ENCODE results near the gene POLR3A. TPM values are rescaled to one million over a fixed set of nuclear protein-coding genes. Genes with fewer than 3 reads are reported as not detected.
"Not testable (repeated sequence)": the region's sequence is repeated elsewhere in the genome, so short reads cannot be mapped to it uniquely, and the experiment has no call there.

The POLR3A gene
- total RNA-seq (2014; rRNA removed; shearing (Covaris generic)) = 8.3 and 15.0 TPM in 2 replicates

DNA sequence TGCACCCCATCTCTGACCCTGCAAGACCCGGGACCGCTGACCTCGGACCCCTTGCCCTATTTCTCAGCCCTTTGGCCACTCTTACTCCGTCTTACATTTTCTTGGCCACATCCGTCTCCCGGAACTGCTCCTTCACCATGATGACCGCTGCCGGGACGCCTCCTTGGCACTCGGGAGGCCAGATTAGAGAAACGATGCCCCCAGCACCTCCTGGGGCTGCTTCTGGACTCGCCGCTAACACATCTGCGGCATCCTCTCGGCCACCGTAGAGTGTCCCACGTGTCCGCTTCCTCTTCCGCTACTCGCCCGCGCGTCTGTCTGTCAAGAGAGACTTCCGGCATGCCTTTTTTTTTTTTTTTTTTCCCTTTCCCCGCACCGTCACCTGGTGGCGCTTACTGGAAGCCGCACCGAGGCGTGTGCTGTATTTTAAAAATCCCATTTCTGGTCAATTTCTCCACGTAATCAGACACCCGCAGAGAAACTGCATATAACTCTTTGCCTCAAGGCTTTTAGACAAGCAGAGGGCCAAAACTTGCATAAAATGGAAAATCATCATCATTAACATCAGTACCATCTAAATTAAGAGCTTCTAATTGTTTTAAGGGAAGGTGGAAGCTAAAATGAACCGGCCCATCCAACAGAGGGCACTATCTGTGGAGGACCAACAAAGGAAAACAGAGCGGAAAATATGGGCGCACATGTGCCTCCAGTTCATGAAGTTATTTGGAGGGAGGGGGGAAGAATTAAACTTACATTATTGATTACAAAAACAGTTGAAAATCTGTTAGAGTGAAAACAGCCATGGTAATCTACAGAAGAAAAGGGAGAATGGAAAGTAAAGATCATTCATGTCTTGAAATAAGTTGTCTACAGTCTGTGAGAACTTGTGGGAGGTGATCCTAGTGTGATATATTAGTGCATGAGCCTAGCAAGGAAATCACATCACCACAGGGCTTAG lies at the start of gene POLR3A:
POLR3A (minus strand) TSS at position 247 of the 958 bp plus-strand sequence; CDS start at position 139, 108 bp downstream.
- peak; percentile 95 for DNase-seq (ENCODE audit: low read depth)

DNA sequence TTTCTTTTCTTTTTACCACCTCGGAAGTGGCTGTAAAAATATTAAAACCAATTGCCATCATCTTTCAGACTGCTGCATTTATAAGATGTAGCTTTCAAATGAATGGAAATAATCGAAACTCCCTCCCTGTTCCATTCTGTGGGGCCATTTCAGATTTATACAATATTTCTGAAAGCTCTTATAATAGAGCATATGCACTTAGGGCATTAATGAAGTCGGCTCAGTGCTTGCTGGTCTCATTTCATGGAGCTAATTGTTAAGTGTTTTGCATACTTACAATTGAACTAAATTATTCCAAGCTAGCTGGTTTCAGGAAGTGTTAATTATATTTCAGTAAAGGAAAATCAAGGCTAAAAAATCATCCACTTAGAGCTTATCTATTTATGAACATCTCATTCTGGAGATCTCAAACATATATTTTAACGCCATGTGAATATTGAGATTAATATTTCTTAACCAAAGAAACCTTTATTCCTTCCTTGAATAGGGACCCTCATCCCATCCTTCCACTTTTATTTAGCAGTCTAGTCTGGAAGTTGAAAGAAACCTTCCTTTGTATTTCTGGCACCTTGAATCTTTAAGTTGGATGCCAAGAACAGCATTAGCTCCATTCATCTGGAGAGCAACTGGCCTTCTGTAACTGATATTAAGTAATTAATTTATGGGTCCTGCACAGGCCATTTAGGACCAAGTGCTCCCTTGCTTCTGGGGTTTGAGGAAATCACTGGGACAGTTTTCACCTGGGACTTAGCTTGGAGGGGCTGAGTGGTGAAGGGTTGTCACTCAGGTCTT lies 49.4 kb upstream of the POLR3A start:
- no peak for DNase-seq (ENCODE audit: low read depth)

DNA sequence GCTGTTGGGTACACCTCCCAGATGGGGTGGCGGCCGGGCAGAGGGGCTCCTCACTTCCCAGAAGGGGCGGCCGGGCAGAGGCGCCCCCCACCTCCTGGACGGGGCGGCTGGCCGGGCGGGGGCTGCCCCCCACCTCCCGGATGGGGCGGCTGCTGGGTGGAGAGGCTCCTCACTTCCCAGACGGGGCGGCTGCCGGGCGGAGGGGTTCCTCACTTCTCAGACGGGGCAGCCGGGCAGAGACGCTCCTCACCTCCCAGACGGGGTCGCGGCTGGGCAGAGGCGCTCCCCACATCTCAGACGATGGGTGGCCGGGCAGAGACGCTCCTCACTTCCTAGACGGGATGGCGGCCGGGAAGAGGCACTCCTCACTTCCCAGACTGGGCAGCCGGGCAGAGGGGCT lies 46.5 kb upstream of the POLR3A start:
- not testable (repeated sequence) for DNase-seq (ENCODE audit: low read depth)

DNA sequence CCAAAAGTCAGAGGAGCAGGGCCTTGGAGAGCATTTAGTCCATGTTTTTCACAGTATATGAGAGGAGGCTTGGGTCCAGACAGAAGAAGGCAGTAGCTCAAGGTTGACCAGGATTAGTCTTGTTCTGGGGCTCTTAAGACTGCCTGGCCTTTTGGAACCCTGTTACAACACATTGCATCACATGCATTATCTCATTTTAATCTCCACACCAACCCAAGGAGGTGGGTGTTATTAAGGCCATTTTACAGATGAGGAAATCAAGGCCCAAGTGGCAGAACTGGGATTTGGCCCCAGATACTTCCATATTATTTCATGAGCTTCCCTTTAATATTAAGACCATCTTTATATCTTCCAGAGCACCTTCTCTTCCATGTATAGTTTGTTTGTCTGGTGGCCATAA lies 43.2 kb upstream of the POLR3A start:
- DNase-seq (ENCODE audit: low read depth) = no peak

DNA sequence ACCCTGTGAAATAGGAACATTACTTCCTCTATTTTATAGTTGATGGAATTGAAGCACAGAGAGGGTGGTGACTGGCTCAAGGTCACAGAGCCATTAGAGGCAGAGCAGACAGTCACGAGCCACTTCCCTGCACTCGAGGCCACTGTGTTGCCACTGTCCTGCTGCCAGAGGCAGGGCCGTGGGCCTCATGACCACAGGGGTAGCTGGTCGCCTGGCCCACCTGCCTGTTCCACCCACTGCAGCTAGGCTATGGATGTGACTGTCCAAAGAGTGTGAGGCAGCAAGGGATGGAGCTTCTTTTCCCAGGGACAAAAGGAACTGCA lies 42.5 kb upstream of the POLR3A start:
- DNase-seq (ENCODE audit: low read depth) = no peak

DNA sequence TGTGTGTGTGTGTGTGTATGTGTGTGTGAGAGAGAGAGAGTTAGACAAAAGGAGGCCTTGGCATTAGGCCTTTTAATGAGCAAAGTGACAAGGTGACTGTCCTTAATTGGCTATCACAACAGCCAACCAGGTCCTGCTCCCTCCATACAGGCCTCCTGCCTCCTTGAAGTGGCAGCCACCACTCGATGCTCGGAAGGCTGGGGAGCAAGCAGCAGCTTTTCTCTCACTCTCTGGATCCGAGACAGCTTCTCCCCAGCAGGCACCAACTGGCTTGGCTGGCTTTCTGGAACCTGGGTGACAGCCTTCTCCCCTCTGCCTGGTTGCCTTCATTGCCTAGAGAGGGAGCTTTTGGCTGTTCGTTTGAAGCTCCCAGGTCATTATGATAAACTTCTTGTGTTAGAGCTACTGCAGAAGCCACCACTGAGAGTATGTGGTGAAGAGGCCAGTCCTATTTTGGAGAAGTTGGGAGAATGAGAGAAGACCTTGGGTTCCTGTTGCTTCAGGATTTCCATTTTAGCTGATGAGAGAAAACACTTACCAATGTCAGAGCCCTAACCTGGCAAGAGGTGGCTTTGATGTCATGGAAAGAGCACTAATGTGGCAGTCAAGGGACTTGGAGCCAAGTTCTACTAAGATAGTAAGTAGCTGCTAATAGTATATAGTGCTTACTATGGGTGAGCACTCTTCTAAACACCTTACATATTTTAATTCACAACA lies 42.0 kb upstream of the POLR3A start:
- DNase-seq (ENCODE audit: low read depth) = no peak

DNA sequence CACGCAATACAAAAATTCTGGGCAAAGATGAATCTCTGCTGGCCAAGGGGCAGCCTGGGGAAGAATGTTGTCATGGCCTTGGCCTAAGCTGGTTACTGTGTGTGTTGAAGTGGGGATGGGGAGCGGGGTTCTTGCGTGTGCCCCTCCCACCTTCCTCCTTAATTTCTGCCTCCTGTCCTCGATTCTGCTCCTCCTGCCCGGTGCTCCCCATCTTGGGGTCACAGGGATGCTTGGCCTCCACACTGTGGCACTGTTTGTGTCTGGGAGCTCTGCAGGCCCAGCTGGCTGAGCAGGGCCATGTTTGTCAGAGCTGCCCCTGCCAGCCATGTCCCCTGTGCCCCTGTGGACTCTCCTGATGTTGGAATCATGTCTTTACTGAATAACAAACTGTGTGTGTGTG lies 41.4 kb upstream of the POLR3A start:
- DNase-seq (ENCODE audit: low read depth) = no peak

DNA sequence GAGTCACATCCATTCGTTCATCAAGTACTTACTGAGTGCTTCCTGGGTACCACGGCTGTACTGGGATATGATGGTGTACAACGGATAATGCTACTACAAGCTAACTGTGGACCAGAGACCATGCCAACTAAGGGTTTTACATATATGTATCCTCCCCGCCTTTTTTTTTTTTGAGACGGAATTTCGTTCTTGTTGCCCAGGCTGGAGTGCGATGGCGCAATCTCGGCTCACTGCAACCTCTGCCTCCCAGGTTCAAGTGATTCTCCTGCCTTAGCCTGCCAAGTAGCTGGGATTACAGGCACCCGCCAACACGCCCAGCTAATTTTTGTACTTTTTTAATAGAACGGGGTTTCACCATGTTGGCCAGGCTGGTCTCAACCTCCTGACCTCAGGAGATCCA lies 40.7 kb upstream of the POLR3A start:
- not testable (repeated sequence) for DNase-seq (ENCODE audit: low read depth)

DNA sequence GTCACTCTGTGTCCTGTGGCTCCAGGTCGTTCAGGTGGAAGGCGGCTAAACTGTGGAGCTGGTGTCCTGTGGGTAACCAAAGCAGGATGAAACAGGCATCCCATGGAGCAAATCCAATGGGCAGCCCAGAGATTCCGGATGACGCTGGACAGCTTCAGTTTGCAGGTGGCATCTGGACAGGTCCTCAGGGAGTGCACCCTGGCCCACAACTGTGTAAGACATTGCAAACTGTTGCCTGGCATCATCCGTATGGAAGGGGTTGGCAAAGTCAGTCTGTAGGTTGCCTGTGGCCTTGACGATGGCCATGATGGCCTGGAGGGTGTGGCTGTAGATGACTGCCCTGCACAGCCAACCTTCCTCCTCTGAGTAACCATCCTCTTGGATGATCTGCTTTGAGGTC lies 39.8 kb upstream of the POLR3A start:
- no peak for DNase-seq (ENCODE audit: low read depth)

DNA sequence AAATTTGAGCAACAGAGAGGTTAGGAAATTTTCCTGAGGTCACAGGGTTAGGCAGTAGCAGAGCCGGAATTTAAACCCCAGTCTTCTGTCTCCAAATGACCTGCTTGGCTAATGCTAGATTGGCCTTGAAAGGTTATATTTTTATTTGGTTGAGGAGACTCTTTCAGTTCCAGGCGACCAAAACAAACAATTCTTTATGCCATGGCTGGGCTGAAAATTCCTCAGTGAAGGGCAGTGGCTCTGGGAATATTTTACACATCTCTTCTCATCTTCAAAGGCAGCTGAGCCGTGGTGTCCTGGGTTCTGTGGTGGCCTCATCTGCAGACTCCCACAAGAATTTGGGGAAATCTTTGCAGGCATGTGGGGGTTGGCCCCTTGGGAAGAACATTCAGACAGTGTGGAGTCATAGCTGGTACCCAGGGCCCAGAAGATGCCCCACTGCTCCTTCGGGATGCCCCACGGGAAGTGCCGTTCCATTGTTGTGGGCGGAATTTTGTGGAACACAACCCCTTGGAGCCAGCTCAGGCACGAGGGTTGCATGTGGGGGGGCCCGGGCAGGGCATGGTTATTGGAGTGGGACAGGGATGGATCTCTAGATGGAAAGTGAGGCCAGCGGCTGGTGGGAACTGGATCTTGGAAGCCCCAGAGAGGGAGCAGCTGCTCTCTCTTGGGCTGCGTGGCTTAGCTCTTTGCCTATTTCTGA lies 37.6 kb upstream of the POLR3A start:
- DNase-seq (ENCODE audit: low read depth) = no peak

DNA sequence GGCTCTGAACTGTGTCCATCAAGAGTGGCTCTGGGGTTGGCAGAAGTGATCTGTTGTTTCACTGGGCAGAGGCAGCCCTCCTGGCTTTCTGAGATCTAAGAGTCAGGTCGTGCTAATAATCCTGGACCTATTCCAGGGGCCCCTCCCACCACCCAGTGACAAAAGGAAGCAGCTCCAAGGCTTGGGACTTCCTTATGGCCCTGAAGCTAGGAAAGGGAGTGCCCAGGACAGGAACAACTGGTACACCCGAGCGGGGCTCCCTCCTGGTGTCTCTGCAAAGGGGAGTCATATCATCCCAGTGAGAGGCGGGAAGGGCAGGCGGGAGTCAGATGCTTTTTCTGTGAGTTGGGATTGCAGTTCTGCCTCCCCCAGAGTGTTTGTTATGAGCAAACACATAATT lies 36.7 kb upstream of the POLR3A start:
- DNase-seq (ENCODE audit: low read depth) = no peak

DNA sequence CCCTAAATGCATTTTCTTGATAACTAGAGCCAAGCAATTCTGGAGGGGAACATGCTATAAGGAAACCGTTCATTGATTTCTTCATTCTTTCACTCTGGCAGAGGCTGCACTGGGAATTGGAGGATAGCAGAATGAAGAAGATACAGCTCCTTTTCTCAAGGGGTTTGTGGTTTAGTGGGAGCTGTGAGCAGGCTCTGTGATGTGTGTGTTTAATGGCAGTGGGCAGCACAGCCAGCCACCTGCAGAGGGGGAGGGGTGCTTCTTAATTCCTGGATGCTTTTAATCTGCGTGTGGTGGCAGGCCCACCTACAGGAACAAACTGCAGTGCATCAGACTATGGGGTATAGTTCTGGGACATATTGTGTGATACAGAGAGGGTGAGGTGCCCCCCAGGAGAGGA lies 36.3 kb upstream of the POLR3A start:
- no peak for DNase-seq (ENCODE audit: low read depth)

DNA sequence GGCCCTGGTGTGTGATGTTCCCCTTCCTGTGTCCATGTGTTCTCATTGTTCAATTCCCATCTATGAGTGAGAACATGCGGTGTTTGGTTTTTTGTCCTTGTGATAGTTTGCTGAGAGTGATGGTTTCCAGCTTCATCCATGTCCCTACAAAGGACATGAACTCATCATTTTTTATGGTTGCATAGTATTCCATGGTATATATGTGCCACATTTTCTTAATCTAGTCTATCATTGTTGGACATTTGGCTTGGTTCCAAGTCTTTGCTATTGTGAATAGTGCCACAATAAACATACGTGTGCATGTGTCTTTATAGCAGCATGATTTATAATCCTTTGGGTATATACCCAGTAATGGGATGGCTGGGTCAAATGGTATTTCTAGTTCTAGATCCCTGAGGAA lies 35.6 kb upstream of the POLR3A start:
- not testable (repeated sequence) for DNase-seq (ENCODE audit: low read depth)

DNA sequence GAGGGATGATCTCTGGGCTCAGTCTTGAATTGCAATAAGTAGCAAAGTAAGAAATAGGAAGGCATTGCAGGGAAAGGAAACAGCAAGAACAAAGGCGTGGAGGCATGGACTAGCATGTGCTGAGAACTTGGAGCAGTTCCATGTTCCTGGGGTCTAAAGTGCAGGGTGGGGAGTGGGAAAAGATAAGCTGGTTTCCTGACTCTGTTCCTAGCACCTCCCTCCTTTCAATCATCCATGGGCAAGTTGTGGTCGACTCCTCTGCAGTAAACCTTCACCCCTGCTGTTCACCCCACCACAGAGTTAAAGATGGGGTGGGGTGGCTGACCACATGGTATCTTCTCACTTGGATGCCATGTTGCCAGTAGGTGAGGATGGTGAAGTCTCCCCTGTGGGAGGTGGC lies 33.9 kb upstream of the POLR3A start:
- DNase-seq (ENCODE audit: low read depth) = no peak

DNA sequence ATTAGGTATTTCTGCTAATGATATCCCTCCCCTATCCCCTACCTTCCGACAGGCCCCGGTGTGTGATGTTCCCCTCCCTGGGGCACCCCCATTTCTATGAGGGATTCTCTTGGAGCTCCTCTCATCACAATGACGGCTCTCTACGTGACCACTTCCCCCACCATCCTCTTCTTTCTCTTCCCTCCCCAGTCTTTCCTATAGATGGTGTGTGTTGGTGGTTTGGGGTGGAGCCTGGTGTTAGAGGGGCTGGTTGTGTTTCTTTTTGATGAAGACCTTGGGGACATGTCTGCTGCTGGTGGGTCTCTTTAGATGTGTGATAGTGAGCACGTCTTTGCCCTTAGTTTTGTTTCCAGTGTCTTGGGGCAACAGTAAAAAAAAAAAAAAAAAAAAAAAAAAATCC lies 33.0 kb upstream of the POLR3A start:
- DNase-seq (ENCODE audit: low read depth) = no peak

DNA sequence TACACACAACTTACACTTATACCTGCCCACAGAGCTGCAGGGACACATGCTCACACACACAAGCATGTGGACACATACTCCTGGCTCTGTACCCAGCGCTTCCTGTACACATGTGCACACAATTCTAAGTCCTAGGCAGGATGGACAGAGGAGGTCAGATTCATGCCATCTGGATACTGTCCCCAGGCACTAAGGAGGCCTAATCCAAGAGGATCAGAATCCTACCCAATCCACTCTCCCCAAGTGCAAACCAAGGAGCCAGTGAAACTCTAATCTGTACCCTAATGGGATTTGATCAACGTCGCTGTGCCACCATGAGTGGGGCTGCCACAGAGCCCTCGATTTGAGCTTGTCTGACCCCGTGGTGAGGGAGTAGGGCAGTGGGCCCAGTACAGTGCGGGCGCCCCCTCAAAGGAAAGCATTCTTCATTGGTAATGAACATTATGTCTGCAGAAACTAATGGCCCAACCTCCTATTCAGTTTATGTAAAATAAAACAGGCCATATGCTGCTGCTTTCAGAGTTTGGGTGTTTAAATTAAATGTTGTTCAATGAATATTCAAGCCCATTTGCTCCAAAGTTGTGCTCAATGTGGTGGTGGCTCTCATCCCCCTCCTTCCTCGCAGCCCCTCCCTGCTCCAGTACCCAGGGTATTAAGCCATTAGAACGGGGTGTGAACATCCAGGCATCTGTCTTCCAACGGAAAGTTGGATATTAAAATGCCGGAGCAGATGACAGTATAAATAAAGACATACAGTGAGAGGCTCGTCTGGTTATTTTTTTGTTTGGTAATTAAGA lies 30.8 kb upstream of the POLR3A start:
- DNase-seq (ENCODE audit: low read depth) = no peak

DNA sequence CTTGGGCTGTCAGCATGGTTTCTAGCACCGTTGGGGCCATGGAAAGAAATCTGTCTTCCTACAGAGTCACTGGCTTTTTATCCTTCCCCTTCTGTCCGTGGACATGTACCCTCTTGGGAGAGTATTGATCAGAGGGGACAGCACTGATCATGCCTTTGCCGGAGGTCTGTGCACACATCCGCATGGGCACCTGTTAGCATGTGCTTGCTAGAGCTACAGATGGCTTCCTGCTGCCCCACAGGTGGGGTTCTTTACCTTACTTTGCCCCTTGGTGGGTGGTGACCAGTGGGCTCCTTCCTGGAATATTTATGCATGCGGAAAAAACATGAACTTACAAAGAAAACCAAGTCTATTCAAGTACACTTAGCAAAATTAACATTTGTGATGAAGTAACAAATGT lies 29.2 kb upstream of the POLR3A start:
- no peak for DNase-seq (ENCODE audit: low read depth)

DNA sequence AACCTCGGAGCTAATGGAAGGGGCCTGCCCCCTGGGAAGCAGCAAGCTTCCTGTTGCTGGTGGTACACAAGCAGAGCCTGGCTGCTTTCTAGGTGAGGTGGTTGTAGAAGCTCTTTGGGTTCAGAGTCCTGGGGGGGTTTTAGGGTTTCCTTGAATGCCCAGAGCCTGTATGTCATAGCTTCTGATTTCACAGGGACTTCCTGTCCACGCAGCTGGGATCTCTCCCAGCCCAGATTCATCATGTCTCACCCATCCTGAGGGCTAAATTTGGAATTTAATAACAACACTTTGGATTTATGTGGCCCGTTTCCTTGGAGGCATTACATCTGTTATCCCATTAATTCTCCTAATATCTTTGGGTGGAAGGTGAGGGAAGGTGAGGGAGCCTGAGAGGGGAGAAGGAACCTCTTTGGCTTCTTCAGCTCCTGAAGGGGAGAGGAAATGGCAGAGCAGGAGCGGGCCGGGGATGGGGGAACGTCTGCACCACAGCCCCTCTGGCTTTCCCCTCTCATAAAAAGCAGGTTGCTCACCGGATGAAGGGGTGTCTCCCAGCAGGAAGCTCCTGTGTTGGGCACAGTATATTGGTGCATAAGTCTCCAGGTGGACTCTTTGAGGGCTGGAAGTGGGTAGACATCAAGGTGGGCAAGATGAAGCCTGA lies 24.0 kb upstream of the POLR3A start:
- peak; percentile 65 for DNase-seq (ENCODE audit: low read depth)

DNA sequence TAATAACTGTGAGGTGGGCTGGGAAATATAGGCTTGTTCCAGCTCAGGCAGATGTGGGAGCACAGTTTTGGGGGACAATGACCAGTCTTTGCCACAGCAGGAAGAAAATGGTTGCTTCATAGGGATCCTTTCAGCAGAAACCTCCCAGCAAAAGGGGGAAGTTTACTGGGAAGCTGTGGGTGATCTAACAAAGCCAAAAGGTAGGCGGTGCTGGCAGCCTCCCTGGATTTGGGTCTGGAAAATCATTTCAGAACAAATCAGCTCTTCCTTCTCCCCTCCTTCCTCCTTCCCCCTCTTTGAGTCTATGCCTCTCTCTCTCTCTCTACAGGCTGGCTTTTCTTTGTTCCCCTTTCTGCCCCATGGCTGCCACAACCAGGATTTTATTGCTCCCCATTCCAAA lies 20.5 kb upstream of the POLR3A start:
- DNase-seq (ENCODE audit: low read depth) = no peak

DNA sequence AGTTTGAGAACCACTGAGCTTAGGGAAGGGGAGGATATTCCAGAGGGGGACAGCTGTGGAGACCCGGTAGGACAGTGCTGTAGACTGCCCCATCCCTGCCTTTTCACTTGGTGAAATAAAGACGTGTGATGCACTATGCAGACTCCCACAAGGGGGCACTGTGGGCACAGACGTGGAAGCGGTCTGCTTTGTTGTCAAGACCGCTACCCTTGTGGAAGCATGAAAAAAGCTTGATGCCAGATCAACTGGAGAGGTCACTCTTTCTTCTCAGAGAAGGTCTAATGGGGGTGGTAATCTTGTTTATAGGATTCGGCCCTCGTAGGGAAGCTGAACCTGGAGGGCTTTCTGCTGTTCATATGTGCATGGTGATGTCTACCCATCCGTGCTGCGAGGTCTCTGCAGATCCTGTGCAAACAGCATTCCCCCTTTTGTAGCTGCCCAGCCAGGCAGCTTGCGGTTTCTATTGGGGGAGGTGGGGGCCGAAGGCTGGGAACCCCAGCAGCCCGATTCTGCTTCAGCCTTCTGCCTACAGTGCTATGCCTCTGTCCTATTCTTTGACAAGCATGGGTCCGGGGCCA lies 18.1 kb upstream of the POLR3A start:
- DNase-seq (ENCODE audit: low read depth) = peak; percentile 74

Measured in Daoy (cell line).